Natural killer cell (primary cell): Measurements from ENCODE around the gene PTCHD1. TPM values are rescaled to one million over a fixed set of nuclear protein-coding genes. Genes with fewer than 3 reads are reported as not detected.

ENCODE experiments used
- ATAC-seq, 3 donors: fragments of 150-1000 bp in 2 of 3; fragments of 200-7000 bp in 1 of 3; cut with Tn5 transposase; 1 replicate in 1 of 3; 2 replicates in 2 of 3; pipeline ENCODE4 v1.10.0; 2021; ENCODE audit warnings: mild to moderate bottlenecking in 2 of 3, moderate library complexity in 2 of 3
- DNase-seq, 2 donors: peaks; one replicate each; pipeline versions ENCODE4 v3.0.0 to v3.0.0-alpha.2; 2013 to 2021; ENCODE audit warnings: mixed read lengths in 1 of 2
- H3K27ac ChIP-seq: one replicate; pipeline ENCODE4 v1.5.1; 2013; ENCODE audit warnings: mild to moderate bottlenecking, low read length
- H3K27me3 ChIP-seq: one replicate; pipeline ENCODE4 v1.6.1; 2013; ENCODE audit warnings: low read length; ENCODE audit not compliant: control insufficient read depth, insufficient read depth
- H3K36me3 ChIP-seq: one replicate; pipeline ENCODE4 v1.6.1; 2013; ENCODE audit warnings: low read length; ENCODE audit not compliant: control insufficient read depth, insufficient read depth
- H3K4me1 ChIP-seq: one replicate; pipeline ENCODE4 v1.6.1; 2013; ENCODE audit warnings: low read length; ENCODE audit not compliant: control insufficient read depth, insufficient read depth
- H3K4me3 ChIP-seq: one replicate; pipeline ENCODE4 v1.5.1; 2013; ENCODE audit warnings: low read length
- H3K9me3 ChIP-seq: one replicate; pipeline ENCODE4 v1.6.1; 2013; ENCODE audit warnings: low read length; ENCODE audit not compliant: control insufficient read depth, insufficient read depth
- H3K27ac Mint-ChIP-seq, 2 donors: one replicate each; pipeline ENCODE4 v1.8.0; 2022; ENCODE audit warnings: mild to moderate bottlenecking in 2 of 2, mixed read lengths in 2 of 2, moderate library complexity in 1 of 2
- H3K27me3 Mint-ChIP-seq, 2 donors: one replicate each; pipeline ENCODE4 v1.8.0; 2022; ENCODE audit warnings: low read depth in 2 of 2, mixed read lengths in 2 of 2
- H3K36me3 Mint-ChIP-seq: one replicate; pipeline ENCODE4 v1.8.0; 2022; ENCODE audit warnings: mixed read lengths
- H3K4me1 Mint-ChIP-seq, 2 donors: one replicate each; pipeline ENCODE4 v1.8.0; 2022; ENCODE audit warnings: mixed read lengths in 2 of 2
- H3K4me3 Mint-ChIP-seq: one replicate; pipeline ENCODE4 v1.8.0; 2022; ENCODE audit warnings: mild to moderate bottlenecking, moderate library complexity, mixed read lengths
- H3K9me3 Mint-ChIP-seq, 2 donors: one replicate each; pipeline ENCODE4 v1.8.0; 2022; ENCODE audit warnings: mixed read lengths in 2 of 2
- CTCF ChIP-seq: fragments of 200-600 bp; IDR thresholded peaks from one replicate; pipeline ENCODE4 v1.8.0; 2022; ENCODE audit warnings: antibody characterized with exemption
- WGBS: methylation state at CpG from one replicate; pipeline ENCODE4 v1.1.7; 2013; ENCODE audit warnings: missing lambda C conversion rate; ENCODE audit not compliant: insufficient coverage; 5-methylcytosine and 5-hydroxymethylcytosine counted together
- intact Hi-C: fragments of 100-400 bp; cut with micrococcal nuclease; formaldehyde crosslinking; loops from one replicate; pipeline ENCODE4 v1.14.2; 2022
- total RNA-seq, 4 donors: library from RNA; stranded (reverse); fragments of 120-200 nt in 1 of 4; gene quantifications; one replicate each; pipeline versions ENCODE4 v1.2.3 to v1.2.4, GENCODE V29; 2013 to 2022

The PTCHD1 gene
- total RNA-seq, 3 donors from 2014 or later (not counting 1 experiment from before 2014, with no cell fraction given) = not detected

GRCh38 chrX:23332888-23333821 lies 1.5 kb upstream of the PTCHD1 start:
- H3K27ac Mint-ChIP-seq = no peak overlapping the region
- WGBS = 2% methylated on average over 55 of the region's 75 CpGs
- H3K4me1 Mint-ChIP-seq = peaks cover 0 to 7% of the 10 kb centered on the region in 2 donors
- DNase-seq (no peak), ATAC-seq (no peak)
- intact Hi-C loops = no loop called here
- Histone ChIP-seq H3K36me3 (no peaks in the 10 kb centered on the region), H3K9me3 (no peaks in the 10 kb centered on the region), H3K4me1 (no peaks in the 10 kb centered on the region), H3K4me3 (no peak overlapping the region), H3K27me3 (peaks cover 2% of the 10 kb centered on the region), H3K27ac (no peak overlapping the region)
- H3K36me3 Mint-ChIP-seq = no peaks in the 10 kb centered on the region
- TF ChIP-seq CTCF = no peak
- no peak overlapping the region for H3K4me3 Mint-ChIP-seq
- no peaks in the 10 kb centered on the region for H3K9me3 Mint-ChIP-seq
- H3K27me3 Mint-ChIP-seq = peaks cover 19 to 43% of the 10 kb centered on the region in 2 donors

GRCh38 chrX:23333842-23334520 lies 668 bp upstream of the PTCHD1 start:
- H3K27ac Mint-ChIP-seq = no peak overlapping the region
- H3K27me3 ChIP-seq = peaks cover 2% of the 10 kb centered on the region
- H3K27me3 Mint-ChIP-seq = peaks cover 19 to 40% of the 10 kb centered on the region in 2 donors
- no peak overlapping the region for H3K4me3 Mint-ChIP-seq
- no peaks in the 10 kb centered on the region for H3K4me1 ChIP-seq
- no peaks in the 10 kb centered on the region for H3K36me3 ChIP-seq
- no peaks in the 10 kb centered on the region for H3K9me3 ChIP-seq
- no peaks in the 10 kb centered on the region for H3K36me3 Mint-ChIP-seq
- 3% methylated on average over 45 of the region's 54 CpGs for WGBS
- H3K4me3 ChIP-seq = no peak overlapping the region
- no peak overlapping the region for H3K27ac ChIP-seq
- no peaks in the 10 kb centered on the region for H3K9me3 Mint-ChIP-seq
- DNase-seq = no peak
- H3K4me1 Mint-ChIP-seq = peaks cover 0 to 7% of the 10 kb centered on the region in 2 donors
- no peak for ATAC-seq
- intact Hi-C loops = no loop called here
- TF ChIP-seq CTCF = no peak

GRCh38 chrX:23334521-23334847 lies 165 bp upstream of the PTCHD1 start:
- no peaks in the 10 kb centered on the region for H3K36me3 Mint-ChIP-seq
- DNase-seq = no peak
- no peak for ATAC-seq
- H3K27me3 ChIP-seq = peaks cover 2% of the 10 kb centered on the region
- H3K9me3 ChIP-seq = no peaks in the 10 kb centered on the region
- no peak overlapping the region for H3K4me3 ChIP-seq
- peaks cover 19 to 45% of the 10 kb centered on the region in 2 donors for H3K27me3 Mint-ChIP-seq
- H3K9me3 Mint-ChIP-seq = no peaks in the 10 kb centered on the region
- 2% methylated on average over 63 of the region's 63 CpGs for WGBS
- H3K27ac ChIP-seq = no peak overlapping the region
- H3K4me1 Mint-ChIP-seq = peaks cover 0 to 7% of the 10 kb centered on the region in 2 donors
- TF ChIP-seq CTCF = no peak
- H3K4me1 ChIP-seq = no peaks in the 10 kb centered on the region
- intact Hi-C loops = no loop called here
- H3K36me3 ChIP-seq = no peaks in the 10 kb centered on the region
- no peak overlapping the region for H3K27ac Mint-ChIP-seq
- no peak overlapping the region for H3K4me3 Mint-ChIP-seq
